Hepatocyte (in vitro differentiated cells): ENCODE data around the gene ZNF423.

ENCODE experiments used
- EZH2 ChIP-seq: fragments of 200-600 bp; sonication (generic); IDR thresholded peaks from 2 replicates; pipeline ENCODE4 v1.6.1; 2016; ENCODE audit warnings: antibody characterized with exemption, mild to moderate bottlenecking, borderline replicate concordance
- TF ChIP-seq, protein P1 (sequence below): fragments of 200-600 bp; sonication (generic); IDR thresholded peaks from 2 replicates; pipeline ENCODE4 v1.5.1; 2016; ENCODE audit warnings: antibody characterized with exemption, mild to moderate bottlenecking; ENCODE audit not compliant: poor library complexity

DNA sequence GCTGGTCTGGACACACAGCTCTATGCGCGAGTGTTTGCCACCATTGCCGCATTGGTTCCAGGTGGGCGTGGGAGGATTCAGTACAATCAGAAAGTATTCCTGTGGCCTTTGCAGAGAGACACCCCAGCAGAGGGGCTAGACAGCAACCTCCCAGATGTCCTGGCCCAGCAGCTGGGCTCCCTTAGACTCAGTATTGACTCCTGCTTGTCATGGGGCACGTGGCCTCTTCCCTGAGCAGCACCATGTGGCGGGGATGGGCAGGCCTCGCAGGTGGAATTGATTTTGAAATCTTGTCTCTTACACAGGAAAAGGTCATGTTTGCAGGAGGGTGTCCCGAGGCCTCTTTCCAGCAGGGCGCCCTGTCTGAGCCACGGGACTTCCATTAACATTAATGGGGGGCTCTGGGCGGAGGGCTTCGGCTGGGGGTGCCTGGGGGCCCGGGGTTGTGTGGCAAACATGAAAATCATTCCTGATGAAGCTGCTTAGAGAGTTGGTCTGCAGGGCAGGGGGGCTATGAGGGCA, 385.9 kb downstream of the ZNF423 start:
- TF ChIP-seq, protein P1, sequence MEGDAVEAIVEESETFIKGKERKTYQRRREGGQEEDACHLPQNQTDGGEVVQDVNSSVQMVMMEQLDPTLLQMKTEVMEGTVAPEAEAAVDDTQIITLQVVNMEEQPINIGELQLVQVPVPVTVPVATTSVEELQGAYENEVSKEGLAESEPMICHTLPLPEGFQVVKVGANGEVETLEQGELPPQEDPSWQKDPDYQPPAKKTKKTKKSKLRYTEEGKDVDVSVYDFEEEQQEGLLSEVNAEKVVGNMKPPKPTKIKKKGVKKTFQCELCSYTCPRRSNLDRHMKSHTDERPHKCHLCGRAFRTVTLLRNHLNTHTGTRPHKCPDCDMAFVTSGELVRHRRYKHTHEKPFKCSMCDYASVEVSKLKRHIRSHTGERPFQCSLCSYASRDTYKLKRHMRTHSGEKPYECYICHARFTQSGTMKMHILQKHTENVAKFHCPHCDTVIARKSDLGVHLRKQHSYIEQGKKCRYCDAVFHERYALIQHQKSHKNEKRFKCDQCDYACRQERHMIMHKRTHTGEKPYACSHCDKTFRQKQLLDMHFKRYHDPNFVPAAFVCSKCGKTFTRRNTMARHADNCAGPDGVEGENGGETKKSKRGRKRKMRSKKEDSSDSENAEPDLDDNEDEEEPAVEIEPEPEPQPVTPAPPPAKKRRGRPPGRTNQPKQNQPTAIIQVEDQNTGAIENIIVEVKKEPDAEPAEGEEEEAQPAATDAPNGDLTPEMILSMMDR, result no peak
- no peak for TF ChIP-seq EZH2
